ENCODE data around the gene MICAL3.

The MICAL3 gene

GRCh38 chr22:17744430-17744829, 279.9 kb downstream of the MICAL3 start:
- DNase-seq, result no peak

GRCh38 chr22:17743661-17744411, 280.5 kb downstream of the MICAL3 start:
- no peak for DNase-seq

DNA sequence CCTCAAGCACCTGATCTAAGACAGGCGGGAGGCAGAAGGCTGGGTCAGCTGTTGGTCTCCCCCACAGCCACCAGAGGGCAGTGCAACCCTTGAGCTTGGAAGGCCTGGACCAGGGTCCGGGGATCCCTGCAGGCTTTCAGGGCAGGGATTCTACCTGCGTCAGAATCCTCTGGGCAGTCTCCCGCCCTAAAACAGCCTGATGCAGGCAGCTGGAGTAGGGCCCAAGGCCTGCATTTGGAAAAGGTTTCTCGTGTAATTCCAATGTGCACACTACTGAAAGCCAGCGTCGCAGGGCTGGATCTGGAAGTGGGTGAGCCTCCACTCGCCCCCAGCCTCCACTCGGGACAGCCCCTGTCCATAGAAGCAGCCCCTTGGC, 281.8 kb downstream of the MICAL3 start:
- peak; percentile 68 for DNase-seq

DNA sequence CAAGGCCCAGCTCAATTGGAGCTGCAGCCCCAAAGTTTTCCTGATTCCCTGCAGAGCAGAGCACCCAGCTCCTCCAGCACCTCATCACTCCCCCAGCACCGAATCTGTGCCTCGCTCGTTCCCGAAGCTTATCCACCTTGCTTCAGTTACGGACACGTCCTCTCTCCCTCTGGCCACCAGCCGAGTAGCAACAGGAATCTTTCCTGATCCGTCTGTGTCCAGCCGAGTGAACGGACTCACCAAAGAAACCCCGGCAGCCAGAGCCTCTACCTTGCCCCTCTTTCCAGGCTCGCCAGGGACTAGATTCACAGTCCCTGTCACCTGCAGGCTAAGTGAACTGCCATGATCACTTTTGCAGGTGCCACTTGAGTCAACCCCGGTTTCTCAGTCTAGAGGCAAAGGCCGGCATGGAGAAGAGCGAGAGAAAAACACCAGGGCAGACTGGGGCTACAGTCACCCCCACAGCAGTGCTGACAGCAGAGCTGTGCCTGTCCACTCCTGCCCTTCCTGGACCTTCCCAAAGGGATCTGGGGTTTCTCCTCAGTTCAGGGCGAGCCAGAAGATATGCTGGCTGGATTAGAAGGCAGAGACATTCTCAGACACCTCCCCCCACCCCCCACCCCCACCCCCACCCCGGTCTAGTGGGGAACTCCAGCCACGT, 282.4 kb downstream of the MICAL3 start:
- DNase-seq, result no peak

DNA sequence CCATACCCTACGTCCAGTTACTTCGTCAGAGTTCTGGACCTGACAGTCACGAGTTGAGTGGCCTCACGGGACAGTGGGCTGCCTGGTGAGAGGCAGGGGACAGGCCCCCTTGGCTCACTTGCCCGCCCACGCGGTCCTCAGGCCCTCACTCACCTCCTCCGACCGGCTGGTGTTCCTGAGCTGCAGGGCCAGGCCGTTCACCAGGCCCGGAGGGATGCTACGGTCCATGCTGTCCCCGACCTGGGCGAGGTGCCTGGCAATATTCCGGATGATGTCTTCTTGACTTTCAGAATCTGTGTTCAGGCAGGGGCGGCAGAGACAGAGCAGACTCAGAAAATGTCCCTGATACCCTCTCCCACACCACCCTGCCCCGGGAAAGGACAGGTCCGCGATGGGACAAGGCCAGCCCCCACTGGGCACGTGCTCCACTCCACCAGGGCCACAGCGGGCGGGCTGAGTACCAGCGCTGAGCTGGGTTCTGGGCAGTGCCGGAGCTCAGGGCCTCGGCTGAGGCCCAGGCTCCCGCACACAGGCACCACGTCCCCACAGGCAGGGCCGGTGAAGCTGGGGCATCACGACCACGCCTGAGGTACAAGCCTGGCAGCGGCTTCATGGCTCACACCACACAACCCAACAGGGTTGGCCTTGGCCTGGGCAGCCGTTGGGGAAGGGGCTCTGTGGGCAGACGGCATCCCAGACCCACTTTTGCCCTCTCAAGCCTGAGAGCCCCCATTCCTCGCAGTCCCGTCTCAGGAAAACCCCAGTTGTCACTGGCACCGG, 285.0 kb downstream of the MICAL3 start:
- DNase-seq, result no peak

DNA sequence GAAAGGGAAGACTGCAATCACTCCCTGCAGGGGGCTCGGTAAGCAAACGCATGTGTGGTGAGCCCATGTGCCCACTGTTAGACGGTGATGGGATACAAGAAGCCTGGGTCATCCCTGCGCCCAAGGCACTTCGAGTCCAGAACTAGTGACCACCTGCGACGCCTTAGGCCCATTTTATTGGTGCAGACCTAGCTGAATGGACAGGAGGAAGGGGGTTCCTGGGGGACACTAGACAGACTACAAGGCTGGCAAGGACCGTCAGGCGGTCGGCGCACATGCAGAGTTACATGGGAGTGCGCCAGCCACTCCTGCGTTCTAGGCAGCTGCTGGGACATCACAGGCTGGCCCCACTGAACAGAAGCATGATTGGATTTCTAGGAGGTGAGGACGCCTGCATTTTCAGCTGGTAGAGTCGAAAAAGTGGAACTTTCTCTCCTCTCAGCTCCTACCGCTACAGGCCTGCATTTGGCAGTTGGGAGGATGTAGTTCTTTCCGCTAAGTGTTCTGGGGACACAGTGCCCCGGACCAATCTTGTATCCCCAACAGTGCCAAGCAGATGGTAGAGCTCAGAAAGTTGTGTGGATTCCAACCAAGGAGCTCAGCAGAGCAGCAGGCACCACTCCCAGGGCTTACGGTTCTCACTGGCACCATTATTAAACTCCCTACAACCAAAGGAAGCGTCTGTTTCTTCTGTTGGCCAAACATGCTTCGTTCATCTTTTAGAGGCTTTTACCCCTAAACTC, 285.8 kb downstream of the MICAL3 start:
- DNase-seq, result no peak
